ENCODE measurements around the gene ATP6V1G3.

- TF ChIP-seq CTCF (conservative IDR thresholded peaks at IDR 0.05; ENCODE audit: low read length) (no peak), EZH2phosphoT487 (IDR thresholded peaks at IDR 0.05; ENCODE audit: borderline replicate concordance, low read depth, low read length) (no peak)
Measured at GRCh38 chr1:198486903-198487302, 53.6 kb downstream of the ATP6V1G3 start.
